H1 (cell line): ENCODE results near the gene BAIAP2. TPM values are rescaled to one million over a fixed set of nuclear protein-coding genes. Genes with fewer than 3 reads are reported as not detected.

Experiments used
- CTCF ChIA-PET: fragments of 300-600 bp; sonication (Branson Sonifier 250); formaldehyde crosslinking; loops from one replicate; lab custom pipeline; 2021; ENCODE audit not compliant: partially characterized antibody; lab: Charles Lee
- POLR2A ChIA-PET: fragments of 300-600 bp; sonication (Branson Sonifier 250); formaldehyde crosslinking; loops from one replicate; lab custom pipeline; 2021; ENCODE audit warnings: inconsistent platforms; ENCODE audit not compliant: partially characterized antibody; lab: Charles Lee
- DNase-seq, 2 experiments: peaks; one replicate each; pipeline versions ENCODE4 v3.0.0 to v3.0.0-alpha.2; 2010 to 2022; ENCODE audit warnings: low spot score in 2 of 2, low read depth in 1 of 2, mixed read lengths in 1 of 2
- FAIRE-seq: peaks from 2 replicates; lab custom pipeline; 2011; peaks lifted over from hg19 to GRCh38; lab: Jason Lieb, UNC
- H2AFZ ChIP-seq: 2 replicates; pipeline ENCODE4 v1.8.1; 2012; ENCODE audit warnings: low read length, inconsistent platforms
- H2AK5ac ChIP-seq: 2 replicates; pipeline ENCODE4 v1.6.1; 2013; ENCODE audit warnings: low read depth, low read length
- H2BK120ac ChIP-seq: replicated peaks from 2 replicates; pipeline ENCODE3; 2013; ENCODE audit warnings: low read depth, low read length, inconsistent platforms
- H2BK12ac ChIP-seq: 2 replicates; pipeline ENCODE4 v1.6.1; 2013; ENCODE audit warnings: low read depth, low read length
- H2BK15ac ChIP-seq: 2 replicates; pipeline ENCODE4 v1.6.1; 2013; ENCODE audit warnings: low read length
- H2BK20ac ChIP-seq: 2 replicates; pipeline ENCODE4 v1.6.1; 2013; ENCODE audit warnings: low read length
- H2BK5ac ChIP-seq: 2 replicates; pipeline ENCODE4 v1.6.1; 2013; ENCODE audit warnings: low read depth, low read length
- H3K14ac ChIP-seq: 2 replicates; pipeline ENCODE4 v1.6.1; 2013; ENCODE audit warnings: inconsistent platforms; ENCODE audit not compliant: insufficient read length
- H3K18ac ChIP-seq: 2 replicates; pipeline ENCODE4 v1.6.1; 2013; ENCODE audit warnings: low read length; ENCODE audit errors: extremely low read depth
- H3K23ac ChIP-seq: 2 replicates; pipeline ENCODE4 v1.6.1; 2013; ENCODE audit warnings: inconsistent platforms; ENCODE audit not compliant: insufficient read length
- H3K23me2 ChIP-seq: 2 replicates; pipeline ENCODE4 v1.6.1; 2013; ENCODE audit warnings: low read depth, low read length
- H3K27ac ChIP-seq: 2 replicates; pipeline ENCODE4 v1.6.1; 2011; ENCODE audit warnings: low read depth, low read length, inconsistent platforms
- H3K27me3 ChIP-seq, 4 experiments: replicated peaks in 1 of 4; 1 replicate in 1 of 4; 2 replicates in 3 of 4; pipeline versions ENCODE4 v1.6.1 to v1.8.1; 2011 to 2013; ENCODE audit warnings: low read length in 3 of 4, mild to moderate bottlenecking in 3 of 4, inconsistent platforms in 2 of 4, mixed read lengths in 2 of 4, moderate library complexity in 1 of 4; ENCODE audit not compliant: control insufficient read depth in 3 of 4, insufficient read depth in 3 of 4; ENCODE audit errors: extremely low read depth in 1 of 4
- H3K36me3 ChIP-seq, 4 experiments: 2 replicates each; pipeline versions ENCODE4 v1.6.1 to v1.8.1; 2011 to 2013; ENCODE audit warnings: mild to moderate bottlenecking in 4 of 4, low read length in 3 of 4, moderate library complexity in 2 of 4, control low read depth in 1 of 4, inconsistent platforms in 1 of 4; ENCODE audit not compliant: insufficient read depth in 4 of 4, control insufficient read depth in 2 of 4
- H3K4ac ChIP-seq: replicated peaks from 2 replicates; pipeline ENCODE3; 2013; ENCODE audit warnings: low read length, low read depth, mixed read lengths, inconsistent platforms; ENCODE audit not compliant: insufficient read length
- H3K4me1 ChIP-seq, 4 experiments: replicated peaks in 1 of 4; 1 replicate in 1 of 4; 2 replicates in 3 of 4; pipeline versions ENCODE4 v1.6.1 to v1.8.1; 2011 to 2013; ENCODE audit warnings: low read length in 3 of 4, inconsistent platforms in 2 of 4, mixed read lengths in 1 of 4; ENCODE audit not compliant: insufficient read depth in 4 of 4, control insufficient read depth in 3 of 4
- H3K4me2 ChIP-seq, 2 experiments: 2 replicates each; pipeline versions ENCODE4 v1.6.1 to v1.8.1; 2011 to 2013; ENCODE audit warnings: low read depth in 2 of 2, low read length in 2 of 2, control low read depth in 1 of 2, inconsistent platforms in 1 of 2, mild to moderate bottlenecking in 1 of 2; ENCODE audit not compliant: insufficient read depth in 1 of 2
- H3K4me3 ChIP-seq, 4 experiments: fragments of 200-600, 300-600 bp in 1 of 4; sonication (generic), shearing (Covaris generic), sonication (Bioruptor Twin) in 1 of 4; 2 replicates each; pipeline versions ENCODE4 v1.5.1 to v1.8.1; 2011 to 2016; ENCODE audit warnings: low read length in 4 of 4, low read depth in 3 of 4, control low read depth in 2 of 4, inconsistent platforms in 2 of 4, mild to moderate bottlenecking in 2 of 4, mixed read lengths in 1 of 4, moderate library complexity in 1 of 4; ENCODE audit not compliant: insufficient read depth in 2 of 4; ENCODE audit errors: extremely low read depth in 1 of 4
- H3K56ac ChIP-seq: replicated peaks from 2 replicates; pipeline ENCODE3; 2013; ENCODE audit warnings: low read depth, mild to moderate bottlenecking, mixed read lengths, low read length, inconsistent platforms; ENCODE audit not compliant: insufficient read length
- H3K79me1 ChIP-seq: 2 replicates; pipeline ENCODE4 v1.6.1; 2013; ENCODE audit warnings: low read depth, low read length, control low read depth
- H3K79me2 ChIP-seq, 2 experiments: 2 replicates each; pipeline versions ENCODE4 v1.6.1 to v1.8.1; 2012 to 2013; ENCODE audit warnings: low read length in 2 of 2, mild to moderate bottlenecking in 2 of 2, inconsistent platforms in 1 of 2; ENCODE audit not compliant: insufficient read depth in 2 of 2, control insufficient read depth in 1 of 2
- H3K9ac ChIP-seq, 4 experiments: replicated peaks in 1 of 4; 1 replicate in 1 of 4; 2 replicates in 3 of 4; pipeline versions ENCODE4 v1.6.1 to v1.8.1; 2011 to 2013; ENCODE audit warnings: low read depth in 3 of 4, low read length in 3 of 4, control low read depth in 2 of 4, mild to moderate bottlenecking in 2 of 4, moderate library complexity in 2 of 4, inconsistent platforms in 1 of 4; ENCODE audit errors: extremely low read depth in 1 of 4
- H3K9me3 ChIP-seq, 2 experiments: 2 replicates each; pipeline versions ENCODE4 v1.6.1 to v1.8.1; 2012 to 2013; ENCODE audit warnings: mild to moderate bottlenecking in 2 of 2, moderate library complexity in 2 of 2, control low read depth in 1 of 2, inconsistent platforms in 1 of 2, low read depth in 1 of 2, low read length in 1 of 2, mixed read lengths in 1 of 2; ENCODE audit not compliant: insufficient read depth in 2 of 2
- H4K20me1 ChIP-seq, 2 experiments: replicated peaks in 1 of 2; 2 replicates each; pipeline versions ENCODE3 to v1.8.1; 2011 to 2013; ENCODE audit warnings: inconsistent platforms in 2 of 2, low read length in 2 of 2, mild to moderate bottlenecking in 1 of 2; ENCODE audit not compliant: insufficient read depth in 2 of 2, control insufficient read depth in 1 of 2
- H4K5ac ChIP-seq: 2 replicates; pipeline ENCODE4 v1.6.1; 2013; ENCODE audit warnings: low read length, low read depth, mixed read lengths, inconsistent platforms; ENCODE audit not compliant: insufficient read length
- H4K8ac ChIP-seq: 2 replicates; pipeline ENCODE4 v1.8.0; 2013; ENCODE audit warnings: mild to moderate bottlenecking, moderate library complexity, low read length, inconsistent platforms; ENCODE audit not compliant: insufficient read depth; ENCODE audit errors: extremely low read depth
- H4K91ac ChIP-seq: replicated peaks from 2 replicates; pipeline ENCODE3; 2013; ENCODE audit warnings: low read length, mixed read lengths, inconsistent platforms; ENCODE audit not compliant: insufficient read length
- CHD2 ChIP-seq: IDR thresholded peaks from 2 replicates; pipeline ENCODE4 v1.6.1; 2012; ENCODE audit warnings: low read length, improper control_type of control experiment
- TAF7 ChIP-seq: optimal IDR thresholded peaks from 2 replicates; pipeline ENCODE3; 2011; ENCODE audit warnings: low read depth, mild to moderate bottlenecking, inconsistent platforms, low read length, moderate library complexity, borderline replicate concordance
- WGBS, 2 experiments: shearing (Covaris generic) in 1 of 2; methylation state at CpG; one replicate each; pipeline versions ENCODE4 v1.1.6 to v1.1.7; 2013 to 2015; ENCODE audit warnings: low lambda C conversion rate in 2 of 2, mixed read lengths in 2 of 2, inconsistent platforms in 1 of 2, low coverage in 1 of 2, missing lambda C conversion rate in 1 of 2; ENCODE audit not compliant: insufficient replicate concordance in 2 of 2, insufficient coverage in 1 of 2, insufficient read length in 1 of 2; ENCODE audit errors: extremely low coverage in 1 of 2, missing lambda C conversion rate in 1 of 2; 5-methylcytosine and 5-hydroxymethylcytosine counted together
- polyA plus RNA-seq, 7 experiments: library from polyadenylated mRNA; depleted of rRNA in 3 of 7; stranded (reverse) in 5 of 7; unstranded in 2 of 7; fragments of >200 nt in 5 of 7; fragments of 200-250 nt in 2 of 7; gene quantifications; 1 replicate in 5 of 7; 2 replicates in 1 of 7; 4 replicates in 1 of 7; pipeline versions ENCODE4 v1.2.1 to v1.2.3, GENCODE V29; 2011 to 2013; ENCODE audit warnings: missing spikeins in 2 of 7, mixed read lengths in 2 of 7
- total RNA-seq: library from RNA; stranded (reverse); fragmentation: NEBNext Ultra II Directional; extraction: Animal tissue kit (Norgen Biotek cat#: 25700); gene quantifications from 2 replicates; pipeline ENCODE4 v1.2.1, GENCODE V29; 2021

Gene BAIAP2
- total and polyA plus RNA-seq, 2 of the 8 experiments (the other 6 are each of a cell fraction or from before 2014, with no cell fraction given), result 10.0 to 22.8 TPM

GRCh38 chr17:81053041-81053970, 18.4 kb downstream of the BAIAP2 start:
- Histone ChIP-seq H3K79me1 (peaks cover 9% of the 10 kb centered on the region), H3K9ac (no peak overlapping the region), H4K91ac (no peak overlapping the region), H4K8ac (no peak overlapping the region)
- no peak for TF ChIP-seq CHD2
- no peak for TF ChIP-seq TAF7
- TF ChIP-seq, all 59 proteins: peak for 0
- Histone ChIP-seq H3K27me3 (no peaks in the 10 kb centered on the region), H3K36me3 (no peaks in the 10 kb centered on the region; a peak in 1 of 8 replicates), H3K56ac (no peak overlapping the region), H2BK15ac (no peak overlapping the region), H2BK12ac (no peak overlapping the region), H3K23me2 (no peaks in the 10 kb centered on the region), H2AFZ (no peak overlapping the region), H3K27ac (no peak overlapping the region), H3K4me2 (no peak overlapping the region), H3K23ac (no peak overlapping the region), H3K4ac (no peak overlapping the region), H3K4me1 (peaks cover 0 to 2% (median 0%) of the 10 kb centered on the region in 4 experiments; a peak in 1 of 7 replicates), H4K20me1 (peaks cover 0 to 12% of the 10 kb centered on the region in 2 experiments), H2BK120ac (no peak overlapping the region), H3K9me3 (no peaks in the 10 kb centered on the region), H3K79me2 (peaks cover 0 to 4% of the 10 kb centered on the region in 2 experiments; a peak in 1 of 4 replicates), H3K18ac (no peak overlapping the region), H2BK20ac (no peak overlapping the region), H3K14ac (no peak overlapping the region), H3K4me3 (no peak overlapping the region), H4K5ac (no peak overlapping the region), H2AK5ac (no peak overlapping the region), H2BK5ac (no peak overlapping the region)
- CTCF ChIA-PET, result interaction anchor here (0.8 to 2.8 kb wide), 5 partner anchors 11 to 44 kb away, joined by 3 to 12 read pairs (median 6); no protein-coding TSS in a partner anchor
- WGBS, 2 experiments, result 86% methylated on average over 34 of the region's 42 CpGs; no CpG with 5 or more reads in 1 of the 2 experiments
- no peak for FAIRE-seq
- no peak for DNase-seq
- POLR2A ChIA-PET, result interaction anchor here (0.7 to 9.0 kb wide), 3 partner anchors 8 to 18 kb away, joined by 3 to 42 read pairs (median 6); partner anchors contain the start of gene BAIAP2
